Erythroblast (primary cell): ENCODE measurements around the gene TRMT61A.

ENCODE experiments used
- GATA1 ChIP-seq: IDR thresholded peaks from 2 replicates; pipeline ENCODE4 v1.6.1; 2011; ENCODE audit warnings: low read depth, mild to moderate bottlenecking, control low read depth, low read length, moderate library complexity
- POLR2A ChIP-seq: IDR thresholded peaks from 2 replicates; pipeline ENCODE4 v1.6.1; 2011; ENCODE audit warnings: mild to moderate bottlenecking, low read length

DNA sequence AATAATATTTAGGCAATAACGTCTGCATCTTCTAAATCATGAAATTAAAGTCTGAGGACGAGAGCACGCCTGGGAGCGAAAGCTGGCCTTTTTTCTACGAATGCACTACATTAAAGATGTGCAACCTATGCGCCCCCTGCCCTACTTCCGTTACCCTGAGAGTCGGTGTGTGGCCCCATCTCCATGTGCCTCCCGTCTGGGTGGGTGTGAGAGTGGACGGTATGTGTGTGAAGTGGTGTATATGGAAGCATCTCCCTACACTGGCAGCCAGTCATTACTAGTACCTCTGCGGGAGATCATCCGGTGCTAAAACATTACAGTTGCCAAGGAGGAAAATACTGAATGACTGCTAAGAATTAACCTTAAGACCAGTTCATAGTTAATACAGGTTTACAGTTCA is 25.7 kb upstream of the TRMT61A start:
- TF ChIP-seq POLR2A = no peak
- TF ChIP-seq GATA1 = no peak
